Tibial nerve (tissue), 3 donors: ENCODE results near the gene DAD1.

ENCODE experiments used
- CTCF ChIP-seq, 5 experiments: fragments of 200-600 bp in 3 of 5; fragments of 450-650 bp in 2 of 5; sonication (generic) in 3 of 5; IDR thresholded peaks; one replicate each; pipeline ENCODE4 v1.5.1; 2016 to 2019; ENCODE audit warnings: antibody characterized with exemption in 5 of 5, mild to moderate bottlenecking in 3 of 5, moderate library complexity in 2 of 5
- POLR2A ChIP-seq, 2 donors: fragments of 450-650 bp; IDR thresholded peaks; one replicate each; pipeline ENCODE4 v1.6.1; 2017; ENCODE audit warnings: antibody characterized with exemption in 2 of 2, mild to moderate bottlenecking in 2 of 2, moderate library complexity in 2 of 2

GRCh38 chr14:22556021-22556989 is 32.7 kb downstream of the DAD1 start:
- TF ChIP-seq CTCF (IDR thresholded peaks at IDR 0.05) (no peak), POLR2A (IDR thresholded peaks at IDR 0.05) (no peak)
